Gastroesophageal sphincter (tissue), 3 donors: ENCODE measurements around the gene ESYT3.

Source experiments
- POLR2AphosphoS5 ChIP-seq: sonication (generic); formaldehyde crosslinking; IDR thresholded peaks from one replicate; pipeline ENCODE4 v1.6.1; 2017; ENCODE audit warnings: antibody characterized with exemption
- TF ChIP-seq, protein P1 (sequence below), 4 experiments: fragments of 200-600 bp in 2 of 4; fragments of 450-650 bp in 2 of 4; sonication (generic) in 1 of 4; IDR thresholded peaks; one replicate each; pipeline ENCODE4 v1.5.1; 2017 to 2019; ENCODE audit warnings: antibody characterized with exemption in 4 of 4, mild to moderate bottlenecking in 2 of 4, moderate library complexity in 2 of 4

DNA sequence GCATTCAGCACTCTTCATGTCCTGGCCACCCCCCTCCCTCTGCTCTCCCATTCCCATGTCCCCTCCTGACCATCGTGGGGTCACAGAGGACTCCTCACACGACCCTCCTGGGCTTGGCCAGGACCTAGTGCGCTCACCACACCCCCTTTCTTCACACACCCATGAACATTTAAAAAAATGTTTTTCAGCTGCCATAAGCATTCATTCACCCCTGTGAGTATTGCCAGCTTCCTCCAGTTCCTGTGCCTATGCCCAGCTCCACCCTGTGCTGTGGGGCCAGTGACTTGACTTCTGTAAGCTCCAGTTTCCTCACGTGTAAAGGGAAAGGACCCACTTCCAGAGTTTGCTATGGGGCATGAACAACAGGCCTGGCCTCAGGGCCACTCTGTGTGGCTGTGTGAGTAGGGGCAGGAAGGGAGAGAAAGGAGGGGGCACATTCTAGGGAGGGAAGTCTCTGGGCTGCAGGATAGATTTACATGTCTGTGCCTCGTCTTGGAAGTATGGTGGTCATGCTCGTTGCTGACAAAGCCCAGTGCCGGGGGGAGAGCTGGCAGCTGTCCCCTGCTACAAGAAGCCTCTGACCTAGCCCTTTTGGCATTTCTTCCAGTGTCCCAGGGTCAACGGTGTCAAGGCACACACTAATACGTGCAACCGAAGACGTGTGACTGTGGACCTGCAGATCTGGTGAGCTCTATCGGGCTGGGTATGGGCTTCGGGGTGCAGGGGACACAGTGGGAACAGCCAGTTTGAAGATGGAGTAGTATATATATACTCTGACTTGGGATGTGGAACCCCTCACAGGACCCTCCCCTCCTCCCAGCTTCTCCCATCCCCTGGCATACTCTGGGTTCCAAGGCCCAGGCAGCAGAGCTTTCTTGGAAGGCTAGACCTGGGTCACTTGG lies 22.8 kb downstream of the ESYT3 start:
- TF ChIP-seq, protein P1, sequence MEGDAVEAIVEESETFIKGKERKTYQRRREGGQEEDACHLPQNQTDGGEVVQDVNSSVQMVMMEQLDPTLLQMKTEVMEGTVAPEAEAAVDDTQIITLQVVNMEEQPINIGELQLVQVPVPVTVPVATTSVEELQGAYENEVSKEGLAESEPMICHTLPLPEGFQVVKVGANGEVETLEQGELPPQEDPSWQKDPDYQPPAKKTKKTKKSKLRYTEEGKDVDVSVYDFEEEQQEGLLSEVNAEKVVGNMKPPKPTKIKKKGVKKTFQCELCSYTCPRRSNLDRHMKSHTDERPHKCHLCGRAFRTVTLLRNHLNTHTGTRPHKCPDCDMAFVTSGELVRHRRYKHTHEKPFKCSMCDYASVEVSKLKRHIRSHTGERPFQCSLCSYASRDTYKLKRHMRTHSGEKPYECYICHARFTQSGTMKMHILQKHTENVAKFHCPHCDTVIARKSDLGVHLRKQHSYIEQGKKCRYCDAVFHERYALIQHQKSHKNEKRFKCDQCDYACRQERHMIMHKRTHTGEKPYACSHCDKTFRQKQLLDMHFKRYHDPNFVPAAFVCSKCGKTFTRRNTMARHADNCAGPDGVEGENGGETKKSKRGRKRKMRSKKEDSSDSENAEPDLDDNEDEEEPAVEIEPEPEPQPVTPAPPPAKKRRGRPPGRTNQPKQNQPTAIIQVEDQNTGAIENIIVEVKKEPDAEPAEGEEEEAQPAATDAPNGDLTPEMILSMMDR (IDR thresholded peaks at IDR 0.05): no peak
- no peak for TF ChIP-seq POLR2AphosphoS5
